K562 (cell line): Measurements from ENCODE around the gene NDUFB8. TPM values are rescaled to one million over a fixed set of nuclear protein-coding genes. Genes with fewer than 3 reads are reported as not detected.

Experiments used
- HNRNPK ChIP-seq: fragments of 200-400 bp; formaldehyde crosslinking; IDR thresholded peaks from one replicate; pipeline ENCODE4 v1.6.1; 2018; ENCODE audit warnings: mild to moderate bottlenecking, low read depth, low read length; ENCODE audit not compliant: poor library complexity, severe bottlenecking
- NONO ChIP-seq, 2 experiments: fragments of 200-400 bp in 1 of 2; fragments of 450-650 bp in 1 of 2; formaldehyde crosslinking in 1 of 2; IDR thresholded peaks; 2 replicates each; pipeline ENCODE4 v1.6.1; 2017; ENCODE audit warnings: low read depth in 2 of 2, mild to moderate bottlenecking in 2 of 2, moderate library complexity in 2 of 2, low read length in 1 of 2
- POLR2G ChIP-seq: fragments of 200-400 bp; formaldehyde crosslinking; IDR thresholded peaks from 2 replicates; pipeline ENCODE4 v1.6.1; 2017; ENCODE audit warnings: low read depth, mild to moderate bottlenecking, antibody characterized with exemption, low read length, moderate library complexity
- RAD21 ChIP-seq, 2 experiments: fragments of 250-450 bp in 1 of 2; fragments of 450-650 bp in 1 of 2; sonication (Bioruptor Pico) in 1 of 2; formaldehyde crosslinking in 1 of 2; IDR thresholded peaks in 1 of 2; conservative IDR thresholded peaks in 1 of 2; 2 replicates each; pipeline versions ENCODE4 v1.4.0 to v1.8.0; 2020 to 2022; ENCODE audit warnings: mild to moderate bottlenecking in 2 of 2, moderate library complexity in 1 of 2
- TBL1XR1 ChIP-seq, 2 experiments: IDR thresholded peaks; 2 replicates each; pipeline ENCODE4 v1.6.1; 2012; ENCODE audit warnings: improper control_type of control experiment in 2 of 2, low read length in 2 of 2, mild to moderate bottlenecking in 1 of 2
- U2AF1 ChIP-seq: fragments of 200-400 bp; formaldehyde crosslinking; optimal IDR thresholded peaks from 2 replicates; pipeline ENCODE3; 2017; ENCODE audit warnings: mild to moderate bottlenecking, low read depth, low read length, moderate library complexity
- ZBTB7A ChIP-seq: IDR thresholded peaks from 2 replicates; pipeline ENCODE4 v1.6.1; 2011; ENCODE audit warnings: low read depth, mild to moderate bottlenecking, low read length, moderate library complexity, borderline replicate concordance; ENCODE audit not compliant: control insufficient read depth
- polyA plus RNA-seq, 8 experiments: library from polyadenylated mRNA; depleted of rRNA in 4 of 8; stranded (reverse) in 5 of 8; unstranded in 3 of 8; fragments of >200 nt; fragmentation: Nextera tagmentation in 2 of 8; fragmentation: Illumina TruSeq in 1 of 8; extraction: Ambion mirVana in 2 of 8; extraction: Trizol in 1 of 8; gene quantifications; 2 replicates each; pipeline versions ENCODE4 v1.2.1 to v1.2.3, GENCODE V29; 2011 to 2014; ENCODE audit warnings: inconsistent platforms in 1 of 8, missing spikeins in 1 of 8
- total RNA-seq, 7 experiments: library from RNA; depleted of rRNA in 6 of 7; stranded (reverse); fragments of >200 nt in 6 of 7; fragmentation: Illumina TruSeq in 2 of 7; extraction: Trizol in 2 of 7; gene quantifications; 2 replicates each; pipeline versions ENCODE4 v1.2.1 to v1.2.3, GENCODE V29; 2011 to 2021; ENCODE audit warnings: low replicate concordance in 1 of 7
- TF ChIP-seq, protein P1 (sequence below): IDR thresholded peaks from 2 replicates; pipeline ENCODE4 v1.6.1; 2011; ENCODE audit warnings: borderline replicate concordance, low read depth, mild to moderate bottlenecking, moderate library complexity, low read length; ENCODE audit not compliant: insufficient read depth, poor library complexity, severe bottlenecking
- TF ChIP-seq, protein P2 (sequence below), 2 experiments: fragments of 450-650 bp; formaldehyde crosslinking in 1 of 2; IDR thresholded peaks; 2 replicates each; pipeline versions ENCODE4 v1.4.0 to v1.6.1; 2014 to 2020; ENCODE audit warnings: mild to moderate bottlenecking in 2 of 2, borderline replicate concordance in 1 of 2, low read depth in 1 of 2
- TF ChIP-seq, protein P3 (sequence below): sonication (generic); formaldehyde crosslinking; IDR thresholded peaks from 2 replicates; pipeline ENCODE4 v1.8.0; 2022; ENCODE audit warnings: missing genetic modification reagents, mild to moderate bottlenecking, moderate library complexity, borderline replicate concordance

NDUFB8 gene
- total and polyA plus RNA-seq, 9 of the 15 experiments (the other 6 are each of a cell fraction or from before 2014, with no cell fraction given) = 131 to 360 (median 199) TPM

DNA sequence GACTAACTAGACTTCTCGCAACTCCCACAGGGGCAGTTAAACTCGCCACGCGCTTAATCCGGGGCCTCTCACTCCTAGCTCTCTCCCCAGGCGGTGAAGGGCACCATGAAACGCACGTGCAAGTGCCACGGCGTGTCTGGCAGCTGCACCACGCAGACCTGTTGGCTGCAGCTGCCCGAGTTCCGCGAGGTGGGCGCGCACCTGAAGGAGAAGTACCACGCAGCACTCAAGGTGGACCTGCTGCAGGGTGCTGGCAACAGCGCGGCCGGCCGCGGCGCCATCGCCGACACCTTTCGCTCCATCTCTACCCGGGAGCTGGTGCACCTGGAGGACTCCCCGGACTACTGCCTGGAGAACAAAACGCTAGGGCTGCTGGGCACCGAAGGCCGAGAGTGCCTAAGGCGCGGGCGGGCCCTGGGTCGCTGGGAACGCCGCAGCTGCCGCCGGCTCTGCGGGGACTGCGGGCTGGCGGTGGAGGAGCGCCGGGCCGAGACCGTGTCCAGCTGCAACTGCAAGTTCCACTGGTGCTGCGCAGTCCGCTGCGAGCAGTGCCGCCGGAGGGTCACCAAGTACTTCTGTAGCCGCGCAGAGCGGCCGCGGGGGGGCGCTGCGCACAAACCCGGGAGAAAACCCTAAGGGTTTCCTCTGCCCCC is 47.4 kb downstream of the NDUFB8 start (continued):
- TF ChIP-seq, protein P1, sequence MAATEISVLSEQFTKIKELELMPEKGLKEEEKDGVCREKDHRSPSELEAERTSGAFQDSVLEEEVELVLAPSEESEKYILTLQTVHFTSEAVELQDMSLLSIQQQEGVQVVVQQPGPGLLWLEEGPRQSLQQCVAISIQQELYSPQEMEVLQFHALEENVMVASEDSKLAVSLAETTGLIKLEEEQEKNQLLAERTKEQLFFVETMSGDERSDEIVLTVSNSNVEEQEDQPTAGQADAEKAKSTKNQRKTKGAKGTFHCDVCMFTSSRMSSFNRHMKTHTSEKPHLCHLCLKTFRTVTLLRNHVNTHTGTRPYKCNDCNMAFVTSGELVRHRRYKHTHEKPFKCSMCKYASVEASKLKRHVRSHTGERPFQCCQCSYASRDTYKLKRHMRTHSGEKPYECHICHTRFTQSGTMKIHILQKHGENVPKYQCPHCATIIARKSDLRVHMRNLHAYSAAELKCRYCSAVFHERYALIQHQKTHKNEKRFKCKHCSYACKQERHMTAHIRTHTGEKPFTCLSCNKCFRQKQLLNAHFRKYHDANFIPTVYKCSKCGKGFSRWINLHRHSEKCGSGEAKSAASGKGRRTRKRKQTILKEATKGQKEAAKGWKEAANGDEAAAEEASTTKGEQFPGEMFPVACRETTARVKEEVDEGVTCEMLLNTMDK = peak; percentile 36
- TF ChIP-seq U2AF1 (peak; percentile 30), RAD21 (CRISPR knock-in tag; conservative IDR thresholded peaks at IDR 0.05 in 1 of 2, IDR thresholded peaks at IDR 0.05 in 1 of 2) (peak in 1 of 2 experiments; percentile 48; a peak in 2 of 4 replicates), NONO (IDR thresholded peaks at IDR 0.05; ENCODE audit: low read depth in 2 of 2, low read length in 1 of 2) (no peak), ZBTB7A (0 out of 2 replicates have a peak, but pooled peaks have one; percentile 21), TBL1XR1 (IDR thresholded peaks at IDR 0.05; ENCODE audit: low read length in 2 of 2) (no peak), HNRNPK (no peak), POLR2G (peak; percentile 63; the same call in 1 of the 2 replicates)
- TF ChIP-seq, protein P2, sequence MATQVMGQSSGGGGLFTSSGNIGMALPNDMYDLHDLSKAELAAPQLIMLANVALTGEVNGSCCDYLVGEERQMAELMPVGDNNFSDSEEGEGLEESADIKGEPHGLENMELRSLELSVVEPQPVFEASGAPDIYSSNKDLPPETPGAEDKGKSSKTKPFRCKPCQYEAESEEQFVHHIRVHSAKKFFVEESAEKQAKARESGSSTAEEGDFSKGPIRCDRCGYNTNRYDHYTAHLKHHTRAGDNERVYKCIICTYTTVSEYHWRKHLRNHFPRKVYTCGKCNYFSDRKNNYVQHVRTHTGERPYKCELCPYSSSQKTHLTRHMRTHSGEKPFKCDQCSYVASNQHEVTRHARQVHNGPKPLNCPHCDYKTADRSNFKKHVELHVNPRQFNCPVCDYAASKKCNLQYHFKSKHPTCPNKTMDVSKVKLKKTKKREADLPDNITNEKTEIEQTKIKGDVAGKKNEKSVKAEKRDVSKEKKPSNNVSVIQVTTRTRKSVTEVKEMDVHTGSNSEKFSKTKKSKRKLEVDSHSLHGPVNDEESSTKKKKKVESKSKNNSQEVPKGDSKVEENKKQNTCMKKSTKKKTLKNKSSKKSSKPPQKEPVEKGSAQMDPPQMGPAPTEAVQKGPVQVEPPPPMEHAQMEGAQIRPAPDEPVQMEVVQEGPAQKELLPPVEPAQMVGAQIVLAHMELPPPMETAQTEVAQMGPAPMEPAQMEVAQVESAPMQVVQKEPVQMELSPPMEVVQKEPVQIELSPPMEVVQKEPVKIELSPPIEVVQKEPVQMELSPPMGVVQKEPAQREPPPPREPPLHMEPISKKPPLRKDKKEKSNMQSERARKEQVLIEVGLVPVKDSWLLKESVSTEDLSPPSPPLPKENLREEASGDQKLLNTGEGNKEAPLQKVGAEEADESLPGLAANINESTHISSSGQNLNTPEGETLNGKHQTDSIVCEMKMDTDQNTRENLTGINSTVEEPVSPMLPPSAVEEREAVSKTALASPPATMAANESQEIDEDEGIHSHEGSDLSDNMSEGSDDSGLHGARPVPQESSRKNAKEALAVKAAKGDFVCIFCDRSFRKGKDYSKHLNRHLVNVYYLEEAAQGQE (IDR thresholded peaks at IDR 0.05; ENCODE audit: borderline replicate concordance) = peak; percentile 37; the same call in 1 of the 2 replicates
- TF ChIP-seq, protein P2 (CRISPR knock-in tag; IDR thresholded peaks at IDR 0.05; ENCODE audit: low read depth) = no peak
- TF ChIP-seq, protein P3, sequence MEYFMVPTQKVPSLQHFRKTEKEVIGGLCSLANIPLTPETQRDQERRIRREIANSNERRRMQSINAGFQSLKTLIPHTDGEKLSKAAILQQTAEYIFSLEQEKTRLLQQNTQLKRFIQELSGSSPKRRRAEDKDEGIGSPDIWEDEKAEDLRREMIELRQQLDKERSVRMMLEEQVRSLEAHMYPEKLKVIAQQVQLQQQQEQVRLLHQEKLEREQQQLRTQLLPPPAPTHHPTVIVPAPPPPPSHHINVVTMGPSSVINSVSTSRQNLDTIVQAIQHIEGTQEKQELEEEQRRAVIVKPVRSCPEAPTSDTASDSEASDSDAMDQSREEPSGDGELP (CRISPR knock-in tag) = peak; percentile 50; the same call in 1 of the 2 replicates
